ENCODE results near the gene DNAJC5G. TPM values are rescaled to one million over a fixed set of nuclear protein-coding genes. Genes with fewer than 3 reads are reported as not detected.

Gene DNAJC5G
- total and polyA plus RNA-seq, 9 donors = 0.16 to 0.83 (median 0.56) TPM; not detected in 6

- no peak overlapping the region for H3K27ac ChIP-seq
- no peak for DNase-seq
- intact Hi-C loops (cut with DNase I) = no loop called here
- no peaks in the 10 kb centered on the region for H3K9me3 ChIP-seq
- no peaks in the 10 kb centered on the region for H3K27me3 ChIP-seq
- H3K36me3 ChIP-seq = no peaks in the 10 kb centered on the region
- no peak for TF ChIP-seq CTCF (IDR thresholded peaks at IDR 0.05)
- TF ChIP-seq POLR2A (IDR thresholded peaks at IDR 0.05) = no peak
- TF ChIP-seq EP300 (IDR thresholded peaks at IDR 0.05) = no peak
- 88 to 95% (median 93%) methylated on average over 14 of the region's 14 CpGs for WGBS, 3 donors
- H3K4me1 ChIP-seq (ENCODE audit: insufficient read depth) = no peaks in the 10 kb centered on the region
- H3K4me3 ChIP-seq = no peak overlapping the region
Observed at GRCh38 chr2:27233341-27233740, 41.9 kb upstream of the DNAJC5G start.

- 88 to 93% (median 88%) methylated on average over 12 of the region's 12 CpGs for WGBS, 3 donors
- no peaks in the 10 kb centered on the region for H3K27me3 ChIP-seq
- no peaks in the 10 kb centered on the region for H3K36me3 ChIP-seq
- DNase-seq = no peak
- H3K4me3 ChIP-seq = no peak overlapping the region
- H3K27ac ChIP-seq = no peak overlapping the region
- H3K9me3 ChIP-seq = no peaks in the 10 kb centered on the region
- no peak for TF ChIP-seq EP300 (IDR thresholded peaks at IDR 0.05)
- TF ChIP-seq CTCF (IDR thresholded peaks at IDR 0.05) = no peak
- no peak for TF ChIP-seq POLR2A (IDR thresholded peaks at IDR 0.05)
- H3K4me1 ChIP-seq (ENCODE audit: insufficient read depth) = no peaks in the 10 kb centered on the region
- intact Hi-C loops (cut with DNase I) = no loop called here
Observed at GRCh38 chr2:27236136-27236535, 39.1 kb upstream of the DNAJC5G start.

DNA sequence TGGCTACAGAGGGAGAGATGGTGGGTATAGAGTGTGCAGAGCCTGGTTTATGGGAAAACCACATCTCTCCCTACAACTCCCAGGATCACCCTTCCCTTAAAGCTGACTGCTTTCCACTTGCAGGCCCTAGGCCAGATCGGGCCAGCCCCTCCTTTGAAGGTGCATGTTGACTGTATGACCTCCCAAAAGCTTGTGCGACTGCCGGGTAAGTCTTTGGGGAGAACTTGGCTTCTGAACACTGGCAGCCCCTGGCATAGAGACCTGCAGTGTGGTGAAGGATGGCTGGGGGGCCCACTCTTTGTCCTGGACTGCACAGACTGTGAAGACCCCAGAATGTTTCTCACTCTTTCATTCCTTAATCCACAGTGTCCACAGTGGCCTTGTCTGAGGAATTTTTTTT, 38.6 kb upstream of the DNAJC5G start:
- Histone ChIP-seq H3K27ac (no peak overlapping the region), H3K9me3 (no peaks in the 10 kb centered on the region), H3K27me3 (no peaks in the 10 kb centered on the region), H3K4me1 (ENCODE audit: insufficient read depth) (no peaks in the 10 kb centered on the region), H3K4me3 (no peak overlapping the region), H3K36me3 (no peaks in the 10 kb centered on the region)
- 87 to 90% (median 88%) methylated on average over 3 of the region's 3 CpGs for WGBS, 3 donors
- TF ChIP-seq CTCF (IDR thresholded peaks at IDR 0.05) (no peak), POLR2A (IDR thresholded peaks at IDR 0.05) (no peak), EP300 (IDR thresholded peaks at IDR 0.05) (no peak)
- DNase-seq = no peak
- intact Hi-C loops (cut with DNase I) = no loop called here

GRCh38 chr2:27237341-27237945, 37.8 kb upstream of the DNAJC5G start:
- no peak overlapping the region for H3K4me3 ChIP-seq
- H3K36me3 ChIP-seq = no peaks in the 10 kb centered on the region
- no peak for DNase-seq

More at GRCh38 chr2:27237341-27237945, 37.8 kb upstream of the DNAJC5G start:
- TF ChIP-seq EP300 (IDR thresholded peaks at IDR 0.05) (no peak), POLR2A (IDR thresholded peaks at IDR 0.05) (no peak), CTCF (IDR thresholded peaks at IDR 0.05) (no peak)
- intact Hi-C loops (cut with DNase I) = no loop called here
- H3K4me1 ChIP-seq (ENCODE audit: insufficient read depth) = no peaks in the 10 kb centered on the region
- H3K27me3 ChIP-seq = no peaks in the 10 kb centered on the region
- H3K27ac ChIP-seq = no peak overlapping the region
- H3K9me3 ChIP-seq = no peaks in the 10 kb centered on the region
- 92 to 95% (median 95%) methylated on average over 15 of the region's 15 CpGs for WGBS, 3 donors
